HepG2 (cell line): Measurements from ENCODE around the gene SMIM31. TPM values are rescaled to one million over a fixed set of nuclear protein-coding genes. Genes with fewer than 3 reads are reported as not detected.

Experiments used
- ATAC-seq: fragments of 200-7000 bp; cut with Tn5 transposase; 3 replicates; pipeline ENCODE4 v1.9.1; 2020; ENCODE audit warnings: mild to moderate bottlenecking, moderate library complexity
- BruUV-seq: library from RNA; stranded (reverse); fragments of 400-500 nt; replicated peaks from 2 replicates; lab custom pipeline; 2021; lab: Mats Ljungman, UMichigan
- CTCF ChIA-PET: fragments of 300-600 bp; formaldehyde crosslinking; extraction: SDS; loops from one replicate; lab custom pipeline; 2021; ENCODE audit warnings: low total read pairs, inconsistent platforms, low intra/inter-chr PET ratio; lab: Yijun Ruan, JAX
- POLR2A ChIA-PET: fragments of 350-600 bp; sonication (Branson Sonifier 250); formaldehyde crosslinking; loops from one replicate; lab custom pipeline; 2020; ENCODE audit warnings: antibody characterized with exemption, inconsistent platforms; lab: Yijun Ruan, JAX
- DNase-seq: peaks from one replicate; pipeline ENCODE4 v3.0.0-alpha.2; 2015; ENCODE audit warnings: low spot score
- FAIRE-seq: peaks from 3 replicates; lab custom pipeline; 2011; peaks lifted over from hg19 to GRCh38; lab: Jason Lieb, UNC
- H2AFZ ChIP-seq: one replicate; pipeline ENCODE4 v1.6.1; 2011; ENCODE audit warnings: low read length, inconsistent platforms
- H3K27ac ChIP-seq: fragments of 300-600 bp; 3 replicates; pipeline ENCODE4 v1.8.0; 2011; ENCODE audit warnings: mixed run types, mild to moderate bottlenecking, mixed read lengths, low read length, inconsistent platforms; ENCODE audit not compliant: insufficient read depth; ENCODE audit errors: extremely low read length
- H3K27me3 ChIP-seq, 2 experiments: fragments of 200-600 bp in 1 of 2; 2 replicates in 1 of 2; 3 replicates in 1 of 2; pipeline versions ENCODE4 v1.6.0 to v1.8.0; 2011; ENCODE audit warnings: low read length in 2 of 2, mild to moderate bottlenecking in 2 of 2, moderate library complexity in 2 of 2, inconsistent platforms in 1 of 2; ENCODE audit not compliant: insufficient read depth in 2 of 2, control insufficient read depth in 1 of 2
- H3K36me3 ChIP-seq, 2 experiments: fragments of 200-600 bp in 1 of 2; replicated peaks in 1 of 2; 2 replicates in 1 of 2; 3 replicates in 1 of 2; pipeline versions ENCODE4 v1.5.1 to v1.8.0; 2011; ENCODE audit warnings: low read length in 2 of 2, inconsistent platforms in 1 of 2; ENCODE audit not compliant: insufficient read depth in 2 of 2, control insufficient read depth in 1 of 2
- H3K4me1 ChIP-seq: 2 replicates; pipeline ENCODE4 v1.5.1; 2012; ENCODE audit warnings: low read length, inconsistent platforms; ENCODE audit not compliant: insufficient read depth
- H3K4me2 ChIP-seq: 2 replicates; pipeline ENCODE4 v1.6.0; 2011; ENCODE audit warnings: low read depth, low read length, inconsistent platforms
- H3K4me3 ChIP-seq, 3 experiments: fragments of 200-600 bp in 1 of 3; sonication (generic), shearing (Covaris generic) in 1 of 3; replicated peaks in 1 of 3; 2 replicates each; pipeline ENCODE4 v1.5.1; 2011 to 2016; ENCODE audit warnings: low read length in 3 of 3, inconsistent platforms in 2 of 3, low read depth in 2 of 3, mild to moderate bottlenecking in 2 of 3, control low read depth in 1 of 3, mixed read lengths in 1 of 3; ENCODE audit not compliant: insufficient read depth in 1 of 3
- H3K79me2 ChIP-seq: one replicate; pipeline ENCODE4 v1.6.1; 2011; ENCODE audit warnings: low read length, inconsistent platforms; ENCODE audit not compliant: insufficient read depth
- H3K9ac ChIP-seq: 2 replicates; pipeline ENCODE4 v1.6.0; 2011; ENCODE audit warnings: mild to moderate bottlenecking, low read depth, low read length, inconsistent platforms; ENCODE audit not compliant: insufficient read depth
- H3K9me3 ChIP-seq: 2 replicates; pipeline ENCODE4 v1.5.1; 2012; ENCODE audit warnings: mild to moderate bottlenecking, low read length
- H4K20me1 ChIP-seq: 2 replicates; pipeline ENCODE4 v1.6.0; 2011; ENCODE audit warnings: inconsistent platforms, mild to moderate bottlenecking, low read length, moderate library complexity; ENCODE audit not compliant: insufficient read depth
- CEBPG ChIP-seq: IDR thresholded peaks from 2 replicates; pipeline ENCODE4 v1.6.1; 2016
- JARID2 ChIP-seq: sonication (generic); formaldehyde crosslinking; IDR thresholded peaks from 2 replicates; pipeline ENCODE4 v1.8.1; 2023; ENCODE audit warnings: missing genetic modification reagents, inconsistent platforms; ENCODE audit not compliant: insufficient replicate concordance
- MEF2D ChIP-seq: sonication (generic); formaldehyde crosslinking; IDR thresholded peaks from 2 replicates; pipeline ENCODE4 v1.5.1; 2020; ENCODE audit warnings: mild to moderate bottlenecking, missing genetic modification reagents
- NFKBIZ ChIP-seq: IDR thresholded peaks from 2 replicates; pipeline ENCODE4 v1.6.1; 2018; ENCODE audit warnings: missing genetic modification reagents, missing compliant biosample characterization
- WIZ ChIP-seq: sonication (generic); formaldehyde crosslinking; IDR thresholded peaks from 2 replicates; pipeline ENCODE4 v1.5.1; 2020; ENCODE audit warnings: mild to moderate bottlenecking, missing genetic modification reagents
- ZNF674 ChIP-seq: sonication (generic); formaldehyde crosslinking; IDR thresholded peaks from 2 replicates; pipeline ENCODE4 v1.5.0; 2020; ENCODE audit warnings: low read depth, mild to moderate bottlenecking, missing genetic modification reagents
- WGBS: methylation state at CpG from one replicate; pipeline ENCODE4 v1.1.6; 2017; ENCODE audit warnings: low lambda C conversion rate; 5-methylcytosine and 5-hydroxymethylcytosine counted together
- in situ Hi-C: cut with HindIII; loops from 2 replicates; pipeline ENCODE4 v1.10.0; 2017; ENCODE audit warnings: low pct_unique_long_range_greater_than_20kb; ENCODE audit not compliant: extremely low pct_ligation_motif_present
- intact Hi-C: fragments of 100-400 bp; cut with micrococcal nuclease; formaldehyde crosslinking; loops from one replicate; pipeline ENCODE4 v1.10.0; 2022; ENCODE audit not compliant: unreplicated experiment
- polyA plus RNA-seq, 8 experiments: library from polyadenylated mRNA; depleted of rRNA in 3 of 8; stranded (reverse) in 7 of 8; unstranded in 1 of 8; fragments of >200 nt; fragmentation: Illumina TruSeq in 4 of 8; extraction: Trizol in 4 of 8; gene quantifications; 2 replicates each; pipeline versions ENCODE4 v1.2.1 to v1.2.3, GENCODE V29; 2011 to 2016; ENCODE audit warnings: low read depth in 4 of 8, missing spikeins in 1 of 8, mixed read lengths in 1 of 8; ENCODE audit not compliant: insufficient read depth in 1 of 8
- total RNA-seq, 5 experiments: library from RNA; depleted of rRNA; stranded (reverse); fragments of >200 nt; fragmentation: Illumina TruSeq; extraction: Trizol; gene quantifications; 2 replicates each; pipeline ENCODE4 v1.2.3, GENCODE V29; 2016; ENCODE audit warnings: low read depth in 1 of 5
- TF ChIP-seq, protein P1 (sequence below): sonication (generic); formaldehyde crosslinking; IDR thresholded peaks from 2 replicates; pipeline ENCODE4 v1.4.0; 2020; ENCODE audit warnings: missing genetic modification reagents, borderline replicate concordance
- TF ChIP-seq, protein P2 (sequence below): sonication (generic); formaldehyde crosslinking; IDR thresholded peaks from 2 replicates; pipeline ENCODE4 v1.4.0; 2020; ENCODE audit warnings: missing genetic modification reagents
- TF ChIP-seq, protein P3 (sequence below): sonication (generic); formaldehyde crosslinking; IDR thresholded peaks from 2 replicates; pipeline ENCODE4 v1.8.0; 2023; ENCODE audit warnings: mild to moderate bottlenecking, missing genetic modification reagents
- TF ChIP-seq, protein P4 (sequence below): sonication (generic); formaldehyde crosslinking; IDR thresholded peaks from 2 replicates; pipeline ENCODE4 v1.8.1; 2022; ENCODE audit warnings: mild to moderate bottlenecking, missing genetic modification reagents

SMIM31 gene
- total and polyA plus RNA-seq, 2 of the 13 experiments (the other 11 are each of a cell fraction or from before 2014, with no cell fraction given), result not detected

DNA sequence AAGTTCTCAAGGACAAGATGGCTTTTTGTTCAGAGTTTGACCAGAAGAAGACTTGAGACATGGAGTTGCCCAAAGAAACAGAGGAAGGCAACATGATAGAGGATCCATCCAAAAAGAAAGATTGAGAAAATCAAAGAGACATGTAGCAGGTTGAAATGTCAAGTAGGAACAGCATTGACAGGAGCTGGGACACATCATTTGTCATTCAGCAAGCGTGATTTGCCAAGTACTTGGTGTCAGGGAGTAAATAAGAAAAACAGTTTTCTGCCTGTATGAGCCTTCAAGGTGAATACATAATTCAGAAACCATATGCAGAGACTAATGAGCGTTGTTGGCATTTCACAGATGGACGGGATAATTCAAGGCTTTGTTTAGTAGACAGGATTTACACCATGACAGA lies 11.2 kb downstream of the SMIM31 start:
- Histone ChIP-seq H3K27me3 (peaks cover 0 to 5% of the 10 kb centered on the region in 2 experiments; a peak in 1 of 5 replicates), H4K20me1 (no peaks in the 10 kb centered on the region)
- TF ChIP-seq, protein P1, sequence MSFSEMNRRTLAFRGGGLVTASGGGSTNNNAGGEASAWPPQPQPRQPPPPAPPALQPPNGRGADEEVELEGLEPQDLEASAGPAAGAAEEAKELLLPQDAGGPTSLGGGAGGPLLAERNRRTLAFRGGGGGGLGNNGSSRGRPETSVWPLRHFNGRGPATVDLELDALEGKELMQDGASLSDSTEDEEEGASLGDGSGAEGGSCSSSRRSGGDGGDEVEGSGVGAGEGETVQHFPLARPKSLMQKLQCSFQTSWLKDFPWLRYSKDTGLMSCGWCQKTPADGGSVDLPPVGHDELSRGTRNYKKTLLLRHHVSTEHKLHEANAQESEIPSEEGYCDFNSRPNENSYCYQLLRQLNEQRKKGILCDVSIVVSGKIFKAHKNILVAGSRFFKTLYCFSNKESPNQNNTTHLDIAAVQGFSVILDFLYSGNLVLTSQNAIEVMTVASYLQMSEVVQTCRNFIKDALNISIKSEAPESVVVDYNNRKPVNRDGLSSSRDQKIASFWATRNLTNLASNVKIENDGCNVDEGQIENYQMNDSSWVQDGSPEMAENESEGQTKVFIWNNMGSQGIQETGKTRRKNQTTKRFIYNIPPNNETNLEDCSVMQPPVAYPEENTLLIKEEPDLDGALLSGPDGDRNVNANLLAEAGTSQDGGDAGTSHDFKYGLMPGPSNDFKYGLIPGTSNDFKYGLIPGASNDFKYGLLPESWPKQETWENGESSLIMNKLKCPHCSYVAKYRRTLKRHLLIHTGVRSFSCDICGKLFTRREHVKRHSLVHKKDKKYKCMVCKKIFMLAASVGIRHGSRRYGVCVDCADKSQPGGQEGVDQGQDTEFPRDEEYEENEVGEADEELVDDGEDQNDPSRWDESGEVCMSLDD (CRISPR knock-in tag), result no peak
- TF ChIP-seq, all 625 proteins: peak for 0
- Histone ChIP-seq H3K4me3 (no peak overlapping the region), H3K27ac (no peak overlapping the region), H3K4me1 (no peaks in the 10 kb centered on the region), H3K9me3 (no peaks in the 10 kb centered on the region), H2AFZ (no peak overlapping the region), H3K4me2 (no peak overlapping the region), H3K36me3 (no peaks in the 10 kb centered on the region), H3K79me2 (no peaks in the 10 kb centered on the region), H3K9ac (no peak overlapping the region)
- WGBS, result 0% methylated on average over 3 of the region's 3 CpGs
- BruUV-seq, result no TSS peak
- intact Hi-C loops, result no loop called here
- FAIRE-seq, result no peak
- in situ Hi-C loops, result no loop called here
- DNase-seq, result no peak
- ChIA-PET POLR2A (no interaction called here), CTCF (no interaction called here)
- ATAC-seq, result no peak

DNA sequence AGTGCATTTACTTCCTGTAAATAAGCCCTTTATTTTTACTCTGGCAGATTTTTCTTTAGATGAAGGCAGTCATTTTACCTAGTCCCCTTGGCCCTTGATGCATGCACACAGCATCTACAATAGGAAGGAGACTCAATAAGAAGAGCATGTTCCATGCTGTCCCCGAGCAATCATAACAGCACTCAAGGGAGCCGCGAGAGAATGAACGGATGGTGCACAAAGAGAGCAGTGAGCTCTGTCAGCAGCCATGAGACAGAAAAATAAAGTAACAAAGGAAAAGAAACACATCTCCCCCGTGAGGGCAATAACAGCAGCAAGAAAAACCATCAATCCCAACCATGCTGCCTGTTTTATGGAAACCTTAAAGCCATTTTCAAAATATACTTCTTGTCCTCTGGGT lies 11.9 kb downstream of the SMIM31 start:
- H3K79me2 ChIP-seq, result no peaks in the 10 kb centered on the region
- FAIRE-seq (no peak), DNase-seq (no peak), ATAC-seq (no peak)
- H3K4me3 ChIP-seq, result no peak overlapping the region
- H3K36me3 ChIP-seq, result no peaks in the 10 kb centered on the region
- TF ChIP-seq, protein P2, sequence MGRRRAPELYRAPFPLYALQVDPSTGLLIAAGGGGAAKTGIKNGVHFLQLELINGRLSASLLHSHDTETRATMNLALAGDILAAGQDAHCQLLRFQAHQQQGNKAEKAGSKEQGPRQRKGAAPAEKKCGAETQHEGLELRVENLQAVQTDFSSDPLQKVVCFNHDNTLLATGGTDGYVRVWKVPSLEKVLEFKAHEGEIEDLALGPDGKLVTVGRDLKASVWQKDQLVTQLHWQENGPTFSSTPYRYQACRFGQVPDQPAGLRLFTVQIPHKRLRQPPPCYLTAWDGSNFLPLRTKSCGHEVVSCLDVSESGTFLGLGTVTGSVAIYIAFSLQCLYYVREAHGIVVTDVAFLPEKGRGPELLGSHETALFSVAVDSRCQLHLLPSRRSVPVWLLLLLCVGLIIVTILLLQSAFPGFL, result no peak
- TF ChIP-seq, protein P3, sequence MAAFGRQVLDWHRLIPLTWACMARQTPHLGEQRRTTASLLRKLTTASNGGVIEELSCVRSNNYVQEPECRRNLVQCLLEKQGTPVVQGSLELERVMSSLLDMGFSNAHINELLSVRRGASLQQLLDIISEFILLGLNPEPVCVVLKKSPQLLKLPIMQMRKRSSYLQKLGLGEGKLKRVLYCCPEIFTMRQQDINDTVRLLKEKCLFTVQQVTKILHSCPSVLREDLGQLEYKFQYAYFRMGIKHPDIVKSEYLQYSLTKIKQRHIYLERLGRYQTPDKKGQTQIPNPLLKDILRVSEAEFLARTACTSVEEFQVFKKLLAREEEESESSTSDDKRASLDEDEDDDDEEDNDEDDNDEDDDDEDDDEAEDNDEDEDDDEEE (CRISPR knock-in tag), result no peak
- TF ChIP-seq CEBPG (no peak), NFKBIZ (no peak), ZNF674 (CRISPR knock-in tag) (no peak), MEF2D (CRISPR knock-in tag) (no peak), JARID2 (no peak), WIZ (CRISPR knock-in tag) (no peak)
- TF ChIP-seq, protein P4, sequence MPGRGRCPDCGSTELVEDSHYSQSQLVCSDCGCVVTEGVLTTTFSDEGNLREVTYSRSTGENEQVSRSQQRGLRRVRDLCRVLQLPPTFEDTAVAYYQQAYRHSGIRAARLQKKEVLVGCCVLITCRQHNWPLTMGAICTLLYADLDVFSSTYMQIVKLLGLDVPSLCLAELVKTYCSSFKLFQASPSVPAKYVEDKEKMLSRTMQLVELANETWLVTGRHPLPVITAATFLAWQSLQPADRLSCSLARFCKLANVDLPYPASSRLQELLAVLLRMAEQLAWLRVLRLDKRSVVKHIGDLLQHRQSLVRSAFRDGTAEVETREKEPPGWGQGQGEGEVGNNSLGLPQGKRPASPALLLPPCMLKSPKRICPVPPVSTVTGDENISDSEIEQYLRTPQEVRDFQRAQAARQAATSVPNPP (CRISPR knock-in tag), result no peak
- no peaks in the 10 kb centered on the region for H3K9me3 ChIP-seq
- CTCF ChIA-PET, result no interaction called here
- H3K9ac ChIP-seq, result no peak overlapping the region
- no peaks in the 10 kb centered on the region for H3K4me1 ChIP-seq
- H3K27ac ChIP-seq, result no peak overlapping the region
- no peak overlapping the region for H2AFZ ChIP-seq
- intact Hi-C loops, result no loop called here
- 12% methylated on average over 5 of the region's 5 CpGs for WGBS
- in situ Hi-C loops, result no loop called here
- no peaks in the 10 kb centered on the region for H4K20me1 ChIP-seq
- H3K4me2 ChIP-seq, result no peak overlapping the region
- peaks cover 0 to 5% of the 10 kb centered on the region in 2 experiments; a peak in 1 of 5 replicates for H3K27me3 ChIP-seq
- POLR2A ChIA-PET, result no interaction called here
- no TSS peak for BruUV-seq
